SK-N-SH (cell line): ENCODE data around the gene ERC1. TPM values are rescaled to one million over a fixed set of nuclear protein-coding genes. Genes with fewer than 3 reads are reported as not detected.

Experiments used
- CTCF ChIA-PET: fragments of 300-600, 350-600 bp; formaldehyde crosslinking; extraction: SDS; loops from one replicate; lab custom pipeline; 2021; lab: Yijun Ruan, JAX
- POLR2A ChIA-PET: fragments of 350-600 bp; sonication (Branson Sonifier 250); formaldehyde crosslinking; extraction: SDS; loops from one replicate; lab custom pipeline; 2020; ENCODE audit warnings: antibody characterized with exemption, inconsistent platforms; lab: Yijun Ruan, JAX
- DNase-seq: peaks from one replicate; pipeline ENCODE4 v3.0.0; 2012
- H2AFZ ChIP-seq: fragments of 200-600 bp; sonication (generic); 2 replicates; pipeline ENCODE4 v1.8.1; 2016; ENCODE audit warnings: antibody characterized with exemption, mild to moderate bottlenecking, low read depth
- H3F3A ChIP-seq: fragments of 200-600 bp; sonication (generic); replicated peaks from 2 replicates; pipeline ENCODE3; 2016; ENCODE audit warnings: antibody characterized with exemption, mild to moderate bottlenecking; ENCODE audit not compliant: insufficient read depth
- H3K27ac ChIP-seq, 2 experiments: fragments of 200-500 bp in 1 of 2; fragments of 200-600 bp in 1 of 2; sonication (Bioruptor generic) in 1 of 2; sonication (generic), shearing (Covaris generic) in 1 of 2; 2 replicates each; pipeline versions ENCODE4 v1.5.1 to v1.6.1; 2014 to 2016; ENCODE audit warnings: low read depth in 2 of 2, inconsistent platforms in 1 of 2, low read length in 1 of 2, mild to moderate bottlenecking in 1 of 2, mixed read lengths in 1 of 2
- H3K27me3 ChIP-seq: fragments of 200-600 bp; sonication (generic), shearing (Covaris generic); 2 replicates; pipeline ENCODE4 v1.6.1; 2016; ENCODE audit warnings: mixed run types; ENCODE audit not compliant: insufficient read depth
- H3K36me3 ChIP-seq, 2 experiments: fragments of 200-500 bp in 1 of 2; fragments of 200-600 bp in 1 of 2; sonication (Bioruptor generic) in 1 of 2; sonication (generic) in 1 of 2; replicated peaks in 1 of 2; 2 replicates each; pipeline versions ENCODE3 to v1.5.1; 2014 to 2016; ENCODE audit warnings: low read length in 1 of 2, mild to moderate bottlenecking in 1 of 2; ENCODE audit not compliant: insufficient read depth in 2 of 2, control insufficient read depth in 1 of 2
- H3K4me1 ChIP-seq, 2 experiments: fragments of 200-500 bp in 1 of 2; fragments of 200-600 bp in 1 of 2; sonication (Bioruptor generic) in 1 of 2; sonication (generic), shearing (Covaris generic) in 1 of 2; 2 replicates each; pipeline versions ENCODE4 v1.5.1 to v1.6.1; 2014 to 2016; ENCODE audit warnings: low read depth in 1 of 2, low read length in 1 of 2, mixed run types in 1 of 2; ENCODE audit not compliant: insufficient read depth in 2 of 2, control insufficient read depth in 1 of 2
- H3K4me2 ChIP-seq: fragments of 200-600 bp; sonication (generic), shearing (Covaris generic); 2 replicates; pipeline ENCODE4 v1.6.1; 2017; ENCODE audit warnings: mixed run types
- H3K4me3 ChIP-seq, 2 experiments: fragments of 200-500 bp in 1 of 2; fragments of 200-600 bp in 1 of 2; sonication (Bioruptor generic) in 1 of 2; sonication (generic), shearing (Covaris generic) in 1 of 2; 2 replicates each; pipeline versions ENCODE4 v1.5.1 to v1.8.1; 2014 to 2016; ENCODE audit warnings: low read depth in 2 of 2, inconsistent platforms in 1 of 2, low read length in 1 of 2, mild to moderate bottlenecking in 1 of 2, mixed read lengths in 1 of 2, moderate library complexity in 1 of 2
- H3K79me2 ChIP-seq: fragments of 200-600 bp; sonication (generic); 2 replicates; pipeline ENCODE4 v1.8.1; 2017; ENCODE audit warnings: mild to moderate bottlenecking; ENCODE audit not compliant: insufficient read depth
- H3K9ac ChIP-seq: fragments of 200-600 bp; sonication (generic); 2 replicates; pipeline ENCODE4 v1.6.1; 2017; ENCODE audit warnings: mixed run types
- H3K9me2 ChIP-seq: fragments of 200-600 bp; sonication (generic); 2 replicates; pipeline ENCODE4 v1.6.1; 2017; ENCODE audit warnings: mixed run types
- H3K9me3 ChIP-seq: fragments of 200-600 bp; sonication (generic); 2 replicates; pipeline ENCODE4 v1.6.1; 2017; ENCODE audit warnings: mixed run types, mild to moderate bottlenecking, moderate library complexity
- H4K20me1 ChIP-seq: fragments of 200-600 bp; sonication (generic); 2 replicates; pipeline ENCODE4 v1.6.1; 2017; ENCODE audit warnings: mild to moderate bottlenecking, mixed run types; ENCODE audit not compliant: insufficient read depth
- CHD2 ChIP-seq: fragments of 150-350 bp; IDR thresholded peaks from 2 replicates; pipeline ENCODE4 v1.6.1; 2018; ENCODE audit warnings: low read length; ENCODE audit not compliant: partially characterized antibody
- EP300 ChIP-seq, 2 experiments: IDR thresholded peaks; 2 replicates each; pipeline versions ENCODE4 v1.4.0 to v1.6.1; 2012; ENCODE audit warnings: borderline replicate concordance in 1 of 2, low read depth in 1 of 2, low read length in 1 of 2
- EZH2phosphoT487 ChIP-seq: fragments of 200-600 bp; sonication (generic); IDR thresholded peaks from 2 replicates; pipeline ENCODE4 v1.6.1; 2017; ENCODE audit warnings: low read depth, mixed run types, mild to moderate bottlenecking, antibody characterized with exemption, moderate library complexity, borderline replicate concordance
- FOXJ3 ChIP-seq: sonication (generic); formaldehyde crosslinking; IDR thresholded peaks from 2 replicates; pipeline ENCODE4 v1.5.1; 2020; ENCODE audit warnings: mild to moderate bottlenecking, missing genetic modification reagents
- GABPA ChIP-seq: IDR thresholded peaks from 2 replicates; pipeline ENCODE4 v1.4.0; 2012; ENCODE audit warnings: low read depth, mild to moderate bottlenecking
- GATA2 ChIP-seq: sonication (generic); formaldehyde crosslinking; IDR thresholded peaks from 2 replicates; pipeline ENCODE4 v1.5.0; 2020; ENCODE audit warnings: mild to moderate bottlenecking, missing genetic modification reagents
- MEF2A ChIP-seq: IDR thresholded peaks from 2 replicates; pipeline ENCODE4 v1.4.0; 2012; ENCODE audit warnings: low read depth, borderline replicate concordance
- NFIC ChIP-seq: IDR thresholded peaks from 2 replicates; pipeline ENCODE4 v1.4.0; 2012; ENCODE audit warnings: borderline replicate concordance
- POLR2AphosphoS5 ChIP-seq: IDR thresholded peaks from 2 replicates; pipeline ENCODE4 v1.6.1; 2012; ENCODE audit warnings: low read depth, low read length
- REST ChIP-seq: IDR thresholded peaks from 2 replicates; pipeline ENCODE4 v1.6.1; 2012; ENCODE audit warnings: mild to moderate bottlenecking, low read depth, low read length, moderate library complexity
- RFX5 ChIP-seq: IDR thresholded peaks from 2 replicates; pipeline ENCODE4 v1.6.1; 2012; ENCODE audit warnings: mild to moderate bottlenecking, improper control_type of control experiment, low read length
- SIN3A ChIP-seq: IDR thresholded peaks from 2 replicates; pipeline ENCODE4 v1.6.1; 2012; ENCODE audit warnings: low read depth, mild to moderate bottlenecking, low read length, moderate library complexity, borderline replicate concordance
- SMC3 ChIP-seq: IDR thresholded peaks from 2 replicates; pipeline ENCODE4 v1.6.1; 2012; ENCODE audit warnings: low read depth, low read length, improper control_type of control experiment
- TCF12 ChIP-seq: IDR thresholded peaks from 2 replicates; pipeline ENCODE4 v1.4.0; 2012
- WGBS: methylation state at CpG from one replicate; pipeline ENCODE4 v1.1.6; 2017; ENCODE audit warnings: low lambda C conversion rate; 5-methylcytosine and 5-hydroxymethylcytosine counted together
- polyA plus RNA-seq, 3 experiments: library from polyadenylated mRNA; depleted of rRNA; stranded (reverse); fragments of >200 nt; gene quantifications; 2 replicates each; pipeline ENCODE4 v1.2.3, GENCODE V29; 2012

ERC1 gene
- polyA plus RNA-seq, 1 of the 3 experiments (the other 2 are of a cell fraction), result 7.5 TPM

GRCh38 chr12:1319212-1319611 lies 328.2 kb downstream of the ERC1 start (continued):
- TF ChIP-seq RFX5, result no peak
- TF ChIP-seq SMC3, result no peak
- no peak for TF ChIP-seq EZH2phosphoT487

GRCh38 chr12:1320021-1320420 lies 329.0 kb downstream of the ERC1 start:
- Histone ChIP-seq H3F3A (peaks cover 14% of the 10 kb centered on the region), H3K9ac (no peak overlapping the region), H3K4me1 (peaks cover 0 to 9% of the 10 kb centered on the region in 2 experiments; a peak in 3 of 4 replicates), H2AFZ (no peak overlapping the region), H3K27ac (no peak overlapping the region), H4K20me1 (no peaks in the 10 kb centered on the region), H3K9me3 (no peaks in the 10 kb centered on the region), H3K79me2 (peaks cover 3% of the 10 kb centered on the region; the same call in 1 of the 2 replicates), H3K27me3 (no peaks in the 10 kb centered on the region), H3K4me3 (no peak overlapping the region), H3K36me3 (peaks cover 0 to 14% of the 10 kb centered on the region in 2 experiments)
- 100% methylated on average over 1 of the region's 1 CpG for WGBS
- DNase-seq, result no peak
- ChIA-PET POLR2A (no interaction called here), CTCF (no interaction called here)
- TF ChIP-seq GATA2 (CRISPR knock-in tag) (no peak), REST (no peak), MEF2A (no peak), FOXJ3 (CRISPR knock-in tag) (no peak), TCF12 (no peak), EP300 (IDR thresholded peaks at IDR 0.05; ENCODE audit: borderline replicate concordance in 1 of 2, low read depth in 1 of 2, low read length in 1 of 2) (no peak), GABPA (no peak), POLR2AphosphoS5 (no peak), CHD2 (no peak), SIN3A (no peak), NFIC (no peak)
- TF ChIP-seq, all 33 proteins: peak for 0
- no peak overlapping the region for H3K4me2 ChIP-seq
- no peaks in the 10 kb centered on the region for H3K9me2 ChIP-seq
